NCI-H1105 (cell line): ENCODE measurements around the gene SNAPC4.

Experiments used
- DNase-seq: peaks from one replicate; lab custom pipeline; 2025; lab: John Stamatoyannopoulos, UW

SNAPC4 gene

GRCh38 chr9:136370687-136371532, 29.1 kb downstream of the SNAPC4 start:
- DNase-seq = no peak

GRCh38 chr9:136370037-136370436, 29.9 kb downstream of the SNAPC4 start:
- DNase-seq = no peak

- no peak for DNase-seq
Measured at GRCh38 chr9:136368190-136368589, 31.8 kb downstream of the SNAPC4 start.

GRCh38 chr9:136367296-136368145, 32.4 kb downstream of the SNAPC4 start:
- no peak for DNase-seq

GRCh38 chr9:136366826-136367225, 33.1 kb downstream of the SNAPC4 start:
- no peak for DNase-seq

- DNase-seq = no peak
Measured at GRCh38 chr9:136365775-136366222, 34.2 kb downstream of the SNAPC4 start.

GRCh38 chr9:136364942-136365774, 34.8 kb downstream of the SNAPC4 start:
- no peak for DNase-seq

GRCh38 chr9:136363949-136364748, 35.8 kb downstream of the SNAPC4 start:
- DNase-seq = no peak

GRCh38 chr9:136363106-136363948, 36.6 kb downstream of the SNAPC4 start, which contains the start of gene DNLZ:
Gene DNLZ, minus strand, starts transcription at chr9:136363744. Its CDS starts 30 bp downstream, at chr9:136363714.
- peak; percentile 83 for DNase-seq

GRCh38 chr9:136362450-136362784, 37.6 kb downstream of the SNAPC4 start:
- no peak for DNase-seq

GRCh38 chr9:136361754-136362449, 38.1 kb downstream of the SNAPC4 start:
- DNase-seq = no peak

GRCh38 chr9:136361047-136361753, 38.8 kb downstream of the SNAPC4 start:
- no peak for DNase-seq

- no peak for DNase-seq
Measured at GRCh38 chr9:136359774-136360718, 39.9 kb downstream of the SNAPC4 start.

- DNase-seq = no peak
Measured at GRCh38 chr9:136358888-136359287, 41.1 kb downstream of the SNAPC4 start.

GRCh38 chr9:136358016-136358415, 42.0 kb downstream of the SNAPC4 start:
- no peak for DNase-seq

- no peak for DNase-seq
Measured at GRCh38 chr9:136357202-136357725, 42.7 kb downstream of the SNAPC4 start.
